GM19467 (cell line): Measurements from ENCODE around the gene ANKMY1.

Experiments used
- ATAC-seq: cut with Tn5 transposase; IDR thresholded peaks from one replicate; pipeline ENCODE4 v1.9.1; 2021; ENCODE audit warnings: mild to moderate bottlenecking, moderate library complexity; ENCODE audit not compliant: unreplicated experiment

The ANKMY1 gene

DNA sequence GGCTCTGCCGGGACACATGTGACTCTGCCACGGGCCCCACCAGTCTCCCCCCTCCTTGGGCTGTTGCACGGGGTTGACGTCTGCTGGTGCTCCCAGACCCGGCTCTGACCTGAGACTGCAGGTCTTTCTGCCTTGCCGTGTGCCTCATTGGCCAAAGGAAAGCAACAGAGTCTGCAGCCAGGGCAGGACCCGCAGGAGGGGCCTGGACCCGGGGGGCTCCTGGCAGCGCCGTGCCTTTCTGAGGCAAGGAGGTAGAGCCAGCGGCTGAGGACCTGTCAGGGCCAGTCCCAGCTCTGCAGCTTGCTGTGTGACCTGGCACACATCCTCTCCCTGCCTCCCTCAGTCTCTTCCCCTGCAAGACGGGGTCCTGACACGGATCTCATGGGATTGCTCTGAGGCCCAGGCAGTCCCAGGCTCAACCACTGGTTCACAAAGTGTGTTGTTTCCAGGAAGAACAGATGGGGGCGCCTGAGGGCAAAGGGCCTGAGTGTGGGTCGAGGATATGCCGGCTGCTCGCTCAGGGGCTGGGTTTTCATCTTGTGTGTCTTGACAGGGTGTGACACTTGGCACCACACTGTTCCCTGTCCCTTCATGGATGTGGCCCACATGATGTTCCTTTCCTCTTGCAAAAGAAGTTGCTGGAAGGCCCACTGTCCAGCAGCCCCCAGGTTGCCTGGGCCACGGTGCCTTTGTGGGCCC, 37.7 kb upstream of the ANKMY1 start:
- ATAC-seq: no peak

DNA sequence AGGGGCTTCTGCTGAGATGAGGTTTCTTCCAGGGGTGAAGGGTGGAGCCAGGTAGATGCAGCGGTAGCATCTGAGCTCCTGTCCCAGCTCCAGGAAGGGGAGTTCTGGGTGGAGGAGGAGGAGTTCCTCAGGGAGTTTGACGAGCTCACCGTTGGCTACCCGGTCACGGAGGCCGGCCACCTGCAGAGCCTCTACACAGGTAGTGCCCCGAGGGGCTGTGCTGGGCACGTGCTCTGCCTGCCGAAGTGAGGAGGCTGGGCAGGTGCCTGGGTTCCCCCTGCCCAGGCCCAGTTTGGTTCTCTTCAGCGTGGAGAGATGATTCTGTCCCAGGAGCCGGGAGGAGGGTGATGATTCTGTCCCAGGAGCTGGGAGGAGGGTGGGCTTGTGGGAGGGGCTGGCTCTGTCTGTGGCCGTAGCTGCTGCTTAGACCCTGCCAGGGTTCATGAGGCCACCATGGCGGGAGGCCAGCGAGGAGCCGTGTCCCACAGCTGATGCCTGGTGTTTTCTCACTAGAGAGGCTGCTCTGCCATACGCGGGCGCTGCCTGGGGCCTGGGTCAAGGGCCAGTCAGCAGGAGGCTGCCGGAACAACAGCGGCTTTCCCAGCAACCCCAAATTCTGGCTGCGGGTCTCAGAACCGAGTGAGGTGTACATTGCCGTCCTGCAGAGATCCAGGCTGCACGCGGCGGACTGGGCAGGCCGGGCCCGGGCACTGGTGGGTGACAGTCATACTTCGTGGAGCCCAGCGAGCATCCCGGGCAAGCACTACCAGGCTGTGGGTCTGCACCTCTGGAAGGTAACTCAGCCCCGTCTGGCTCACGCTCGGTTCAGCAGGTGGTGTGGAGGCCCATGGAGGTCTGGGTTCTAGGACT, 37.0 kb upstream of the ANKMY1 start:
- no peak for ATAC-seq

DNA sequence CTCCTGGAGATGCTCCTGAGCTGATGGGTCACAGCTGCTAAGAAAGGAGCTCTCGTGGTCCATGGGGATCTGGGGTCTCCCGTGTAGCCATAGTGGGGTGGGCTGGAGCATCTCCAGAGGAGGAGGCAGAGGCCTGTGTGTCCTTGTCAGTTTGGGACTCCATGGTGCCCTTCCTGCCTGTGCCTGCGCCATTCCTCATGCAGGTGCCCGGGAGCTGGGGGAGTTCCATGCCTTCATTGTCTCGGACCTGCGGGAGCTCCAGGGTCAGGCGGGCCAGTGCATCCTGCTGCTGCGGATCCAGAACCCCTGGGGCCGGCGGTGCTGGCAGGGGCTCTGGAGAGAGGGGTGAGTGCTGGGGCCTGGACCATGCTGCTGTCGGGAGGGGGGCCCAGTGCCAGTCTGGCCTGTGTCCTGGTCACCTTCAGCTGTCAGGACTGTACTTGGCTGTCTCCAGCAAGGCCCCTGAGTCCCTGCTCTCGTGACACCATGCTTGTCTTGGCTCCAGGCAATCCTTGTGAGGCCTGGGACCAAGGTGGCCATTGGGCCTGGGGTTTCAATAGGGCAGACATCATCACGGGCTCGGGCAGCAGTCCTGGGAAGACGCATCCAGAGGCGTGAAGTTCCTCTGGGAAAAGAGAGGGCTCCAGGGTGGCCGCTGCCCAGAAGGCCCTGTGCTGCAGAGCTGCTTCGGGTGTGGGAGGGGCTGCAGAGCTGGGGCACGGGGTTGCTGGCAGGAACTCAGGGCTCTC, 36.1 kb upstream of the ANKMY1 start:
- ATAC-seq: no peak

DNA sequence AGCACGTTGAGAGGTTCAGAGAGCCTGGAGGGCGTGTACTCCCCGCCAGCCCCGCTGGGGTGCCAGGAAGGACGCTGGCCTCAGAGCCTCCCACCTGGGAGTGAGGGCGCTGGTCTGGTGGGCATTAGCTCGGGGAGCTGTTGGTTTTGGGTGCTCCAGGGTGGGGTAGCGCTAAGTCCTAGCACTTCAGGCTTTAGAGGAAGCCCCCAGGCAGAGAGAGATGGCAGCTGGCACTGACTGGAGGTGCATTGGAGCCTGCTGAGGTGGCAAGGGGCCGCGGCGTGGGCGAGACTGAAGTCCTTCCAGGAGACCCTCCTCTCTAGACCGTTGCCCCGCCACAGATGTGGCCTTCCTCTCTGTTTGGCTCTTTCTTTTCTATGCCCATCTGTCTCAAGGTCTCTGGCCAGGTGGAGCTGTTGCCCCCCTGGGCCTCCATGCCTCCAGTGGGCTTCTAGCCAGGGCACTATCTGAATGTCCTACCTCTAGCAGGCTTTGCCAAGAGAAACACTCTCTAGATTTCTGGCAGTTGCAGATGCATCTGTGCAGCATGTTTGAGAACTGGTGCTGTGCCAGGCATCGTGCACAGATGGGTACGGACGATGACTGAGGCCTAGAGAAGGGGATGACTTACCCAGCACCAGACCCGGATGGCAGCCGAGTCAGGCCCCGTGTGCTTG, 35.4 kb upstream of the ANKMY1 start:
- no peak for ATAC-seq

DNA sequence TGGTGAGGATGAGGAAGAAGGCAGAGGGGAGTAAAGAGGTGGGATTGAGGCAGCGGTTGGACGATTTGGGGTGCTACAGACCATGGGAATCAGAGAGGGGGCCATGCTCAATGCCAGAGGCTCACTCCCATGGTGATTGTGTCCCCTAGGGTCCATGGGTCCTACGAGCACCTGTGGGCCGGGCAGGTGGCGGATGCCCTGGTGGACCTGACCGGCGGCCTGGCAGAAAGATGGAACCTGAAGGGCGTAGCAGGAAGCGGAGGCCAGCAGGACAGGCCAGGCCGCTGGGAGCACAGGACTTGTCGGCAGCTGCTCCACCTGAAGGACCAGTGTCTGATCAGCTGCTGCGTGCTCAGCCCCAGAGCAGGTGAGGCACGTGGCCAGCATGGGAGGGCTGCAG, 34.0 kb upstream of the ANKMY1 start:
- ATAC-seq: no peak

DNA sequence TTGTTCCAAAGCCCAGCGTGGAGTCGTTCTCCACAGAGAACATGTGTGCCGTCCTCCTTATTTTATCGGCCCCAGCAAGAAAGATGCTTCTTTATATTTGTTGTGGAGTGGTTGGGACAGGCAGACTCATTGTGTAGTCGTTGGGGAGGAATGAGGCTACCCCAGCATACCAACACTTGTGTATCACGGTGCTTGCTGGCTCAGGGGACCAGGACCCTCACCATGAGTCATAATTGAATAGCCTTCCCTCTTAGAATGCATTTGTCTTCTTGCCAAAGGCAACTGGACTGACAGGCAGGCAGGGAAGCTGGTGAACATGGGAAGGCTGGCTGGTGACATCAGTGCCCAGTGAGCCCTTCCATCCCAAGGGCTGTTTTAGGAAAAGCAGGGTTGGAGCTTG, 33.4 kb upstream of the ANKMY1 start:
- ATAC-seq: no peak

DNA sequence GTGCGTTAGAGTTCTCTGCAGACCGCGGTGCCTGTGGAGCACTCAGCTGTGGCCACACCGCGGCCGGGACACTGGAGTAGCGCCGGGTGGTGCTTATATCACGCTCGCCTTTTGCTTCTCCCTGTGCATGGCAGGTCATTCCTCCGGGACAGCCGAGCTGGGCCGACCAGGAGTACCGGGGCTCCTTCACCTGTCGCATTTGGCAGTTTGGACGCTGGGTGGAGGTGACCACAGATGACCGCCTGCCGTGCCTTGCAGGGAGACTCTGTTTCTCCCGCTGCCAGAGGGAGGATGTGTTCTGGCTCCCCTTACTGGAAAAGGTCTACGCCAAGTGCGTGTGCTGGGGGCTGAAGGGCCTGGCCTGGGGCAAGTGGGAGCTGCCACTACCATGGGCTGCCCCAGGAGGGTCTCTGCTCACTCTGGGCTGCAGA, 32.9 kb upstream of the ANKMY1 start:
- no peak for ATAC-seq

DNA sequence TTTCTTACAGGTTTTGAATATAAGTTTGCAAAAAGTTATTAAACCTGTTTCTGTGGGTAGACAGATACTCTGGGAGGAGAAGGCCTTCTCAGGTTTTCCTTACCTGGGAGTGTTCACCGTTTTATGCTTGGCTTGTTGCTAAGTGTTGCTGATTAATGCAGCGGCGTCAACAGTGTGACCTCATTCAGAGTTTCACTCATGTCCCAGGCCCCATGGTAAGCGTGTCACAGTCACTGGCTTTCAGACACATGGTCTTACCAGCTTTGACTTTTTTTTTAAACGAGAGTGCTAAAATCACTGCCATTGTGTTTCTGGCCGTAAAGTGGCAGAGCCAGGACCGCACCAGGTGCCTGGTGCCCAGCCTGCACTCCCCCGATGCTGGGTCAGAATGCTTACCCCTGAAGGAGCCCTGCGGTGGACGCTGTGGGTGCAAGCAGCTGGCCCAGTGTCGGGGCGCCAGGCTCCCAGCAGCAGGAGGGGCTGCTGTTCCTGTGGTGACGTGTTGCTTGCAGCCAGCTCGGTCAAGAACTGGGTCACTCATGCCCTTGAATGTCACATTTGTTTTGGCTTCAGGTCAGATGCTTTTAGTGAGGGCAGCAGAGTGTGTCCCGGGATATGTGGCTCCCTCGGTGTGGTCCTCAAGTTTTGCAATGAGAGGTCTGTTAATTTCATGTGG, 32.2 kb upstream of the ANKMY1 start:
- ATAC-seq: no peak

DNA sequence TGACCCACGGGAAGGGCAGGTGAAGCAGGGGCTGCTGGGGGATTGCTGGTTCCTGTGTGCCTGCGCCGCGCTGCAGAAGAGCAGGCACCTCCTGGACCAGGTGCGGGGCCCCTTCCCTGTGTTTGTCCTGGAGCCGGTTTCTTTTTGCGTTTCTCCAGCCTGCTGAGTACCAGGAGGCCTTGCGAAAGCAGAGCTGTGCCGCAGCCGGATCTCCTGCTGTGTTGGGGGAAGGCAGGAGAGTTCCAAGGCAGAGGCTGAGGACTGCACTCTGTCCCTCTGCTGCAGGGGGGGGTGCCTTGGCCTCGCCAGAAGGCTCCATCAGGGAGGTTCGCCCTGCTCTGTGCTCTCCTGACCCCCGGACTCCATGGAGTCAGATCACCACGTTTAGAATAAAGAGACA, 31.6 kb upstream of the ANKMY1 start:
- no peak for ATAC-seq

DNA sequence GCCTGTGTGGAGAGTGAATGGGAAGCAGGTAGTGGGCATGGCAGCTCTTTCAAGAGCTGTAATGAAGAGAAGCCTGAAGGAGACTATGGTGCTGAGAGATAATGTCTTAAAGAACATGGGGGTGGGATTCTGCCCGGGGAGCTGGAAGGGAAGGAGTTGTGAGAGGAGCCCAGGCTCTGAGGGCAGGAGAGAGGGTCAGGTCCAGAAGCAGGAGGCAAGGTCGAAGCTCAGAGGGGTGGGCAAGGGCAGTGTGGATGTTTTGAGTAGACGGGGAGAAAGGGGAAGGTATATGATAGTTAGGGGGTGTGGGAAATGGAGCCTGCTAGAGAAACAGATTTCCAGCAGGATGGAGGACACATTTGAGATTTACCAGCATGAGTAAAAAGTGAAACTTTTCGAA, 30.9 kb upstream of the ANKMY1 start:
- no peak for ATAC-seq

DNA sequence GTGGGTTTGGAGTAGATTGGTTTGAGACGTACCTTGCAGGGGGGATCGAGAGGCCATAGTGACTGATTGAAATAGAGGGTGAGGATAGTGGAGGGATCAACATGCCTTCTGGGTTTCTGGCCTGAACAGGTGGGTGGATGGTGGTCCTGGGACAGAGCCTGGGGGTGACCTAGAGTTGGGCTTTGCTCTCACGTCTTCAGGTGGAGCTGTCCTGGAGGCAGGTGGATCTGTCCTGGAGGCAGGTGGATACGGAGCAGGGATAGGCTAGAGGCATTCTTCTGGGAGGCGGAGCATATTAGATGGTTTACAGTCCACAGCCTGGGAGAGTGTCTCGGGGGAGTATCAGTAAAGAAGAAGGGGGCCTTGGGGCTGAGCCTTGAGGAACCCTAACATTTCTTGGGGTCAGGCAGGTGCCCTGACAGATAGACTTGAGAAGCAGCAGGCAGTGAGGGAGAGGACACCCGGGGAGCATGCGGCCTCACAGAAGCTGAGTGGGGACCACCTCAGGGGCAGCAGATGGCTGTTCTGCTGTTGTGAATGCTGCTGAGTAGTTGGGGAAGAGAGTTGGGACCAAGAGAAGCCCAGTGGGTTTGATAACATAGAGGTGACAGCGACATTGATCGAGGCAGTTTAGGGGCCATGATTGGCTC, 30.3 kb upstream of the ANKMY1 start:
- no peak for ATAC-seq

DNA sequence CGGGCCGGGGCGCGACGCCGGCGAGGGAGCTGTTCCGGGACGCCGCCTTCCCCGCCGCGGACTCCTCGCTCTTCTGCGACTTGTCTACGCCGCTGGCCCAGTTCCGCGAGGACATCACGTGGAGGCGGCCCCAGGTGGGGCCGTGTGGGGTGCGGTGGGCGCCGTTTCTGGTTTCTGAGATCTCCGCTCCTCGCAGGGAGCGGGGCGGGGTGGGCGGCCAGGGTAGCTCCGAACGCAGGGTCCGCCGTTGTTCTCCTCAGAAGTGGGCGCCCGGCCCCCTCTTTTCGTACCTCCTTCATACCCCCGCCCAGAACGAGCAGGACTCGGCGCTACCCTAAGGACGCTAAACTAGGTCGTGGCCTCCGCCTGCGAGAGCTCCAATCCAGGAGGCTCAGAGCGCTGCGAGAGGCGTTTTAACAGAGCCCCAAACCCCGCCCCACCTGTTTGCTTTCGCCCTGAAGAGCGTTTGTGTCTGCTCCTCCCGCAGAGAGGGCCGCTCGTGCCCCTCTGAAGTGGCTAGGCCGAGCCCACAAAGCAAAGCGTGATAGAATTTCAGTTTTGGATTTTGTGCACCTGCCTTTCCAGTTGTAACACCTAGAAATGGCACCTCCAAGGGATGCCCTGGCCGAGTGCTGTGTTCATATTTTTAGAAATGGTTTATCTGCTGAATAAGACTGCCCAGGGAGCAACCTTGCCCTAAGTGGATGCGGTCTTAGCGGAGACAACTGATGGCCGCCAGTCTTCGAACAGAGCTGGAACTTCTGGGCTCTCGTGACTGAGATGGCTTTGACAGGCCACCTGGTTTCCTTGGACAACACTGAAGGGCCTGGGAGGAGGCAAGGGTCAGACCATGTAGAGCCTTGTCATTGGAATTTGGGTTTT, 29.4 kb upstream of the ANKMY1 start:
- no peak for ATAC-seq

DNA sequence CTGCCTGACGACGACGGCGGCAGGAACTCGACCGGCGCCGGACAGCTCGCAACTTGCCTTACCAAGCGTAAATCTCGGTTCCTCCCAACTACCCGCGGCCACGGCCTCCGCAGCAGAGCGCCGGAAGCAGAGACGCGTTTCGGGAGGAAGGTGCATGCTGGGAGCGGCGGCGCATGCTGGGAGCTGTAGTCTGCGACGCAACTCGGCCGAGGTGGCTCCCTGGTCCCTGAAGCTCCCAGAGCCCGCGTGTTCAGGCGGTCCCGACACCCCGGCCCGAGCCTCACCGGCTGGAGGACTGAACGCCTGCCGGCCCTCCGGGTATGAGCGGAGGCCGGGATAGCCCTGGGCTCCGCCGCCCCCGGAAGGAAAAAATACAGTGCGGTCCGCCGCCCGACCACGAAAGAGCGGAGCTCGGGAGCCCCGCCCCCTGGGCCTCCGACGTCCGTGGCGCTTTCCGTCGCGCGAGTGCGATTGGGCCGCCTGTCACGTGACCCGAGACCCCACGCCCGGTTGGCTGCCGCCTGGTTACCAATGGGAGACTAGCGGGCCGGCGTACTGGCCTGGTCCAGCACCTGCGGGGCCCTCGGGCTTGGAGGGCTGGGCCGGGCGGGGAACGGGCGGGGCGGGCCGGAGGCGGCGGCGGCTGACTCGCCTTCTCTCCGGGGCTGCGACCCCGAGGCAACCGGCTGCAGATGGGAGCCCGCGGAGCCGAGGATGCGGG, 28.6 kb upstream of the ANKMY1 start, which contains the start of gene CAPN10:
Gene CAPN10, plus strand, starts transcription at position 537 of the 721 bp plus-strand sequence. Its CDS starts 178 bp downstream, at position 715.
- peak; percentile 51 for ATAC-seq

DNA sequence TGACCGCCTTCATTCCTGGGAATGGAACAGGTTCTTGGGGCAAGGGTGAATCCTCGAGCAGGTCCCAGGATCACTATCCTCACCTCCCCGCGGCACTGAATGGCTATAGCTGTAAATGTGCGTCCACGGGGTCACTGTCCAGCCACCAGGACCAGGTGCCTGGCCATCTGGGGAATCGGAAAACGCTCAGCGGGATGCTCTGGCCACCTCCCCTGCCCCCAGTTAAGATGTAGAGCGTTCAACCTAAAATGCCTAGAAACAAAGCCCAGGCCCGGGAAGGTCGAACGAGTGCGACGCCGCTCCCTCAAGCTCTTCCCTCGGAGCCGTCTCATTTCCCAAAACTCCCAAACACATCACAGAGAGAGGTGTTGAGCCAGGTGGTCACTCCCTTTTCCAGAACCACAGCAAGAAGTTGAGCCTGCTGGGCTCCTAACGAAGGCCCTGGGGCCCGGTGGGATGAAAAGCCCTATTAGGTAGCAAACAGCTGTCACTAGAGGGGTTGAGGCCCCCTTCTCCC, 28.0 kb upstream of the ANKMY1 start:
- no peak for ATAC-seq

DNA sequence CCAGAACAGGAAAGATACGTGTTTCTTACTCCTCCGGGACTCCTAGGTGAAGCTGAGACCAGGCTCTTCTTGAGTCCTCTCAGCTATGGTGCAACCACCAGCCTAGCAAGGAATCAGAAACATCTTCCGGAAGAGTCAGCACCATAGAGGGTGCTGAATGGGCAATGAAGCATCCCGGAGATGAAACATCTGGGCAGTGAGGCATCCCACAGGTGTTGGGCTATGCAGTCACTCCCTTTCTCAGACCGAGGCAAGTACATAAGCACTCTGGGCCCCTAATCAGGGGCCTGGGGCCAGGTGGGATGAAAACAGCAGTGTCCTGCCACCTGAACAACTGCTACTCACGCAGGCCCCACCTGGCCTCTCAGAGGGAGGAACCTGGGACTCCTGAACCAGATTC, 27.3 kb upstream of the ANKMY1 start:
- ATAC-seq: peak; percentile 25

DNA sequence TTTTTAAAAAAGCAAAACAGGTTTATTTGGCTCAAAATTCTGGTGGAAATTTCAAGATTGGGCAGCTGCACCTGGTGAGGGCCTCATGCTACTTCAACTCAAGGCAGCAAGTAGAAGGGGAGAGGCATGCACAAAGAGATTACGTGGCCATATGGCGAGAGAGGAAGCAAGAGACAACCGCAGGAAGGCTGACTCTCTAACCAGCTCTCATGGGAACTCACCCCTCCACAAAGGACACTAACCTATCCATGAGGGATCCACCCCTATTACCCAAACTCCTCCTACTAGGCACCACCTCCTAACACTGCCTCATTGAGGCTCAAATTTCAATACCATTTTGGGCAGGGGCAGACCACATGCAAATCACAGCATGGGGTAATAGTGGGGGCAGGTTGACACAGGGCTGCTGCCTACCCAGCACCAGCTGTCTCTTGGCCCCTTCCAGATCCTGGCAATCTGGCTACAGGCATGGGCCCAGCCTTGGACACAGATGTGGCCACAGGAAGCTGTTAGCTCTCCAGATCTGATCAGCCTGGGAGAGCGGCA, 26.8 kb upstream of the ANKMY1 start:
- ATAC-seq: peak; percentile 42

DNA sequence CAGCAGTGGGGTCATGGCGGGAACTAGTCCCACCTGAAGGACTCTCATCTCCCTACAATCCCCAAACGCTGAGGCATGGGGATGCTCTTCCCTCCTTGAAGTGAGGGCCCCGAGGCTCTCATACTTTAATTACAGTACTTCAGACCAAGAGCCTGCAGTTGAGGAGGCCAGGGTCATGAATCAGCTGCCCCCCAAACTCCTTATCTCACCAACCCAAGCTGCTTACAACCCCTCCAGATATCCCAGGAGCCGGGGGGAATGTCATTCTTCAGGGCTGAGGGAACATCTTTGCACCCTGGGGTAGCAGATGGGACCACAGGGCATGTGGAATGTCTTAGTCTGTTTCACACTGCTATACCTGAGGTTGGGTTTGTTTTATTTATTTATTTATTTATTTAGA, 26.0 kb upstream of the ANKMY1 start:
- ATAC-seq: no peak

DNA sequence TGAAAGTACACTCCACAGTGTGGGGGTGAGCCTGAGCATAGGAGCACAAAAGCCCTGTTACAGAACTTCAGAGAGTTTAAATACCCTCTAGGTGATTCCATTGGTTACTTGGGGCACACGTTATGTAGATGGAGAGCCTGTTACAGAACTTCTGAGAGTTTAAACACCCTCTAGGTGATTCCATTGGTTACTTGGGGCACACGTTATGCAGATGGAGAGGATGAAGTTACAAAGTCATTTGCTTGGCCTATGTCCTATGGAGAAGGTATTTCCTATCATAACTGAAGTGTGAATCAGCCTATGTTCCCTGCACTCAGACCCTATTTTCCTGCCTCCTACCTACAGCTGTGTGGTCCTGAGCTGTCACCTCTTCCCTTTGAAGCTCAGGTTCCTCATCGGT, 25.0 kb upstream of the ANKMY1 start:
- ATAC-seq: no peak
